ENCODE measurements around the gene PCSK4.
"Not testable (repeated sequence)": the region's sequence is repeated elsewhere in the genome, so short reads cannot be mapped to it uniquely, and the experiment has no call there.

Gene PCSK4

DNA sequence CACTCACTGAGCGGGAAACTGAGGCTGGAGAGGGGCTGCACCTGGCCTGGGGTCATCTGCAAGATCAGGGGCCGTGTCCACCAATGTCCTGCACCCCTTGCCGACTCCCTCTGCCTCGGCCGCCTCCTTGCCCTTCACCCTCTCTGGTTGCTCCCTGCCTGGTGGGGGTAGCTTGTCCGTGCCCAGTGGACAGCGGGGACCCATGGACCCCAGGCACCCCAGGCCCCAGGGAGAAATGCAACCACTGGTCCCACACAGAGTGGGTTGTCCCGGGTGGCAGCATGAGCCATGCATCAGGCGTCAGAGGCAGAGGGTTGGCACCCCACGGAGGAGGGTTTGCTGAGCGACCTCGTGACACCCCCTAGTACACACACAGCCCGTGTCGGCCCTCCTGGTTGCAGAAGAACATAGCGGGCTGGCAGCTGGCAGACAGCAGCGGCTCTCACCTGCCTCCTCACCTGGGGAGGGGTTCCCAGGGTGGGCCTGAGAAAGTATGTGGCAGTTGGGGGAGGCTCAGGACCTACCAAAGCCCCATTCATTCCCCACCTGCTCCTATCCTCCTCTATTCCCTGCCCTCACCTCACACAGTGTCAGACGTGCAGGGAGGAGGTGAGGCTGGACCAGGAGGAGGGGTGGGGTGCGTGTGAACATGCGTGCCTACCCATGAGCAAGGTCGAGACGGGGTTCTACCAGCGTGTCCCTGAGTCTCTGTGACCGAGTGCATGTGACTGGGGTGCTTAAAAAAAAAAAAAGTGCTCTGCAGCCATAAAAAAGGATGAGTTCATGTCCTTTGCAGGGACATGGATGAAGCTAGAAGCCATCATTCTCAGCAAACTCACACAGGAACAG, 14.0 kb upstream of the PCSK4 start:
- DNase-seq, result no peak

DNA sequence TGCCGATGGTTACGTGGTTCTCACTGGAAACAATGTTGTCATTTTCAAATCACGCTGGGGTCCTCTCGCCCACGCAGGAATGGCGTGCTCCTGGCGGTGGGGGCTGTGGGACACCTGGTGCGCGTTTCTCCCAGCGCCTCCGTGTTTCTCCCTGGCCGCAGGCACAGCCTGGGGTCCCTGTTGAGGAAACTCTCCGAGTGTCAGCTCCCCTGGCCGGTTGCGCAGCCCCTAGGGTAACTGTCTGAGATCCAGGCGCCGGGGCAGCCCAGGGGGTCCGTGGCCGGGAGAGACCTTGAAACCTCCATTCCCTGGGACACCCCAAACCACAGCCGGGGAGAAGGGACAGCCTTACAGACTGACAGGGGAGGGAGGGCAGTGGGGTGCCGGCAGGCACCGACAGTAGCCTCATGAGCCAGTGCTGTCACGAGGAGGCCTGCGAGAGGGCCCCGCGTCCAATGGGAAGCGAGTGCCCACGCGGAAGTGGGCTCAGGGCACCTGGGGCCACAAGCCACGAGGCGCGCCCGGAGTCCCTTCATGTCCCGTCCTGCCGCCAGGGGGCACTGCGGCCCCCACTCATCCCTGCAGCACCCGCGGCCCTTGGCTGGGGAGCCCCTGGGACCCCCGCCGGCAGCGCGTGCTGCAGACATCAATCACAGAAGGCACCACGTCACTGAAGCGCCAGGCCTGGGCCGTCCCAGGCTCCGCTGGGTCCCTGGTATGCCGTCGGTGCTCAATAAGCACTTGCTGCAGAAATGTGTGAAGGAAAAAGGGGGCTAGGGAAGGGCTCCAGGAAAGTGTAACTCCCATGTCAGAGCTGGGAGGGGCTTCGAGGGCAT, 13.2 kb upstream of the PCSK4 start:
- peak; percentile 60 to 65 for DNase-seq

- no peak for DNase-seq
Measured at GRCh38 chr19:1502433-1503088, 12.4 kb upstream of the PCSK4 start.

- DNase-seq, result no peak
Measured at GRCh38 chr19:1501200-1501595, 11.0 kb upstream of the PCSK4 start.

GRCh38 chr19:1499231-1499630, 9.1 kb upstream of the PCSK4 start:
- not testable (repeated sequence) for DNase-seq

GRCh38 chr19:1497578-1498235, 7.6 kb upstream of the PCSK4 start:
- DNase-seq, result no peak

DNA sequence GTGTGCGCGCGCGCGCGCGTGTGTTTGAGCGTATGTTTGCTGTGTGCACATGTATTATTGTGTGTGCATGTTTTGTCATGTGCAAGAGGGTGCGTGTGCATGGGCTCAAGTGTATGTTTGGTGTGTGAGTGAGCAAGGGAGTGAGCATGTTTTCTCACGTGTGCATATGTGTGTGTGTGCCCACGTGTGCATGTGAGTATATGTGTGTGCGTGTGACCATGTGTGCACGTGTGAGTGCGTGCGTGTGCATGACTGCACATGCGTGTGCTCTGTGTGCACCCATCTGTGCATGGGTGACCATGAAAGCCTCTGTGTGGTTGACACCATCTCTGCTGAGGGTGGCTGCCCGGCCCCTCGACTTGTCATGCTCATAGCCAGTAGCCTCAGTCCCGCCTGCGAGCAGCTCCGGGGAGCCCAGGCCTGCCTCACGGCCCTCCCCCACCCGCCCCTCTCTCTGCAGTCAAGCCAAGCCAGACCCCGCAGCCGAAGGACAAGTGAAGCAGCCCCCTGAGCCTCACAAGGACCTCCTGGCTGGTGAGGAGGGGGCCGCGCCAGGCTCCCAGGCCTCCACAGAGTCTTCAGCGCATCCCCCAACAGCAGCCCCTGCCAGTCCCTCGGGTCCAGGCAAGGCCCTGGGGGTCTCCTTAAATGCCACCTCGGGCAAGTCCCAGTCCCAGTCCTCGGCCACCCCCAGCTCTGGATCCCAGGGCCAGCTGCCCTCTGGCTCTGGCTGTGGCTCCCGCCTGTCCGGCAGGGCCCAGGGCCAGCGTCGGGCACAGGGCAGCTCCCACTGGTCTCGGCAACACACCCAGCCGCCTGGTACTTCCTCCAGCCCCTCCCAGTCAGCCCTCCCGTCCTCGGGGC, 6.8 kb upstream of the PCSK4 start:
- no peak for DNase-seq

DNA sequence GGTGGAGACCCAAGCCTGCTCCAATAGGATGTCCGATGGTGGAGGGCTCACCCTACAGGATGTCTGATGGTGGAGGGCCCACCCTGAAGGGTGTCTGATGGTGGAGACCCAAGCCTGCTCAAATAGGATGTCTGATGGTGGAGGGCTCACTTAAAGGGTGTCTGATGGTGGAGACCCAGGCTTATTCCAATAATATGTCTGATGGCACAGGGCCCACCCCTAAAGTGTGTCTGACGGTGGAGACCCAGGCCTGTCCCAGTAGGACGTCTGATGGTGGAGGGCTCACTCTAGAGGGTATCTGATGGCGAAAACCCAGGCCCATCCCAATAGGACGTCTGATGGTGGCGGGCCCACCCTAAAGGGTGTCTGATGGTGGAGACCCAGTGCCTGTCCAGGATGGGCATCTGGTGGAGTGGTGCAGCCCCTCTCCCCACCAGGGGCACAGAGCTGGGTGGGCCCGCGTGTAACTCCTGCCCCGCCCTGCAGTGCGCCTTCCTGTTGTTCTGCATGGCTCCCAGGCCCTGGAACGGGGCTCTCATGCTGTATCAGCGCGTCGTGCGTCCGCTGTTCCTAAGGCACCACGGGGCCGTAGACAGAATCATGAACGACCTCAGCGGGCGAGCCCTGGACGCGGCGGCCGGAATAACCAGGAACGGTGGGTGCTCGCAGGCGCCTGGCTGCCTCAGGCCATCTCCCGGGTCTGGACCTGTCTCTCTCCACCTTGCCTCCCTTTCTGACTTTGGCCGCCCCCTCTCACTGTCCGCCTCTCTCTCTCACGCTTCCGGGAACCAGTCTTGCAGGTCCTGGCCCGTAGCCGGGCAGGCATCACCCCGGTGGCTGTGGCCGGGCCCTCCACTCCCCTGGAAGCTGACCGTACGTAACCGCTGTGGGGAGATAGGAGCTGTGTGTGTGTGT, 5.9 kb upstream of the PCSK4 start:
- DNase-seq, result no peak

DNA sequence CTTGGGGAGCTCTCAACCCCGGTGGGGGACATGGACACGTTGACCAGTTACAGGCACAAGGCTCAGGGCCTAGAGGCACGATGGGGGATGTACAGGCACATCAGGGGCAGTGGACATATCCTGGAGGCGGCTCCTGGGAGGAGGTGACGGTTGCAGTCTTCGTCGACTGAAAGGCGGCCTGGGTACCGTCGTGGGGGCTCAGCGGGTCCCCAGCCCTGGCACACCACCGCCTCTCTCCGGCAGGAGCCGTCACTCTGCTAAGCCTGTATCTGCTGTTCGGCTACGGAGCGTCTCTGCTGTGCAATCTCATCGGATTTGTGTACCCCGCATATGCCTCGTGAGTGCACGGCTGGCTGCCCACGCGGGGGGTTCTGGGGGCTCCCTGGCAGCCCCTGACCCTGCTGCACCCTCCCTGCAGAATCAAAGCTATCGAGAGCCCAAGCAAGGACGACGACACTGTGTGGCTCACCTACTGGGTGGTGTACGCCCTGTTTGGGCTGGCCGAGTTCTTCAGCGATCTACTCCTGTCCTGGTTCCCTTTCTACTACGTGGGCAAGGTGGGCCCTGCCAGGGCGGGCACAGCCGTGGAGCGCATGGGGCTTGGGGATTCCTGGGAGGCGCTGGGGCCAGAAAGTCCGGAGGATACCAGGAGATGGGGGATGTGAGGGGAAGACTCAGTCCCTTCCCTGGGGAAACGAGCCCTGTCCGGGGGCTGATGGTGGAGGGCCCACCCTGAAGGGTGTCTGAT, 5.1 kb upstream of the PCSK4 start:
- no peak for DNase-seq

DNA sequence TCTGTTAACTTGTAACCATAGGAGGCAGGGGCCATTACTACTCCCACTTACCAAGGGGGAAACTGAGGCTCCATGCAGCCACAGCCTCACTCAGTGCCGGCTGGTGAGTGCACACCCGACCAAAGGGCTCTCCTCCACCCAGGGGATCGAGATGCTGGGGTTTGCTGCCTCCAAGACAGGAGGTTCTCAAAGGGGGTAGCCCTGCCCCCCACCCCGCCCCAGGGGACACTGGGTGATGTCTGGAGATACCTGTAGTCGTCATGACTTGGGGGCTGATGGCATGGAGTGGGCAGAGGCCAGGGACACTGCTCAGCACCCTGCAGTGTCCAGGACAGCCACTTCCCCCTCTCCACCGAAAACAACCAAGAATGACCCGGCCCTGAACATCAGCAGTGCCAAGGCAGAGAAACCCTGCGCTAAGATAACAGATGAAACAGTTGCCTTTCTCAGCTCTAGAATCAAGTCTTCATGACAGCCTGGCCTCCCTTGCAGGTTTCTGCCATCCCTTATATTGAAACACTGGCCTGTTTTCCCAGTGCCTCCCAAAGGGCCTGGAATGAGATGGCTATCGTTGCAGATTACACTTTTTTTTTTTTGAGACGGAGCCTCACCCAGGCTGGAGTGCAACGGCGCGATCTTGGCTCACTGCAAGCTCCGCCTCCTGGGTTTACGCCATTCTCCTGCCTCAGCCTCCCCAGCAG, 4.1 kb upstream of the PCSK4 start:
- DNase-seq, result no peak

- no peak for DNase-seq
Measured at GRCh38 chr19:1492474-1493006, 2.4 kb upstream of the PCSK4 start.

- DNase-seq, result no peak
Measured at GRCh38 chr19:1491849-1492170, 1.7 kb upstream of the PCSK4 start.

GRCh38 chr19:1491114-1491848, 1.1 kb upstream of the PCSK4 start, which contains the start of gene REEP6:
Gene REEP6, plus strand, starts transcription at chr19:1491181. Its CDS starts 89 bp downstream, at chr19:1491270.
- no peak for DNase-seq

GRCh38 chr19:1489463-1490310, 463 bp downstream of the PCSK4 start:
- DNase-seq, result no peak

- DNase-seq, result no peak
Measured at GRCh38 chr19:1488282-1488601, 1.9 kb downstream of the PCSK4 start.

DNA sequence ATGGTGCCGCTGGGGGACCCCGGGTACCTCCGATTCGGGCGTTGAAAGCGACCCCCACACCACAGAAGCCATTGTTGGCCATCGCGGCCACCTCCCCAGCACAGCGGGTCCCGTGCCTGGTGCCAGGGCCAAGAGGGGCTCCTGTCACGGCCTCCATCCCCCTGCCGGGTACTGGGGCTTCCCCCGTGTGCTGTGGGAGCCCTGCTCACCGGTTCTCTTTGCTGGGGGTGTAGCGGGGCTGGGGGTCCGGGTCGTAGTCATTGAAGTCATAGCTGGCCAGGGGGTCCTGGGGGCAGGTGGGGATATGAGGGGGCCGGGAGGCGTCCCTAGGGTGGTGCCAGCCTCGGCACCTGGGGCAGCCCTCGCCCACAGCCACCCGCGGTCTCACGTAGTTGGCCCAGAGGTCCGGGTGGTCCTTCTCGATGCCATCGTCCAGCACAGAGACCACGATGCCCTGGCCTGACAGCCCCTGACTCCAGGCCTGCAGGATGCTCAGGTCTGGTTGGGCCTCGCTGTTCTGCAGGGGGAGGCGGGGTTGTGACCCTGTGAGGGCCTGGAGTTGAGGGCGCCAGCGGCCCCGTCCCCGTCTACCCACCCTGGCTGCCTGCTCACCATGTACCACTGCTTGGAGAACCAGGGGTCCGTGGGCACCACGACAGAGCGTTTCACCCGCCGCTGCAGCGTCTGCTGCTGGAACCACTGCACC, 2.4 kb downstream of the PCSK4 start:
- DNase-seq, result no peak

All from activated CD4-positive, alpha-beta T cell treated with anti-CD3 and anti-CD28 coated beads for 4 hours (primary cell).